NT2/D1 (cell line): ENCODE results near the gene IGHMBP2.

Experiments used
- DNase-seq: peaks from one replicate; pipeline ENCODE4 v3.0.0-alpha.2; 2011; ENCODE audit warnings: low read depth, low spot score
- H3K27me3 ChIP-seq: 2 replicates; pipeline ENCODE4 v1.6.0; 2011; ENCODE audit warnings: mild to moderate bottlenecking; ENCODE audit not compliant: insufficient read length, insufficient read depth
- H3K36me3 ChIP-seq: 2 replicates; pipeline ENCODE4 v1.6.1; 2011; ENCODE audit warnings: mild to moderate bottlenecking, low read length, mixed read lengths; ENCODE audit not compliant: insufficient read depth, insufficient read length
- H3K4me1 ChIP-seq: 2 replicates; pipeline ENCODE4 v1.5.1; 2011; ENCODE audit not compliant: insufficient read depth, insufficient read length
- H3K4me3 ChIP-seq: 2 replicates; pipeline ENCODE4 v1.5.1; 2011; ENCODE audit warnings: low read depth; ENCODE audit not compliant: insufficient read length
- H3K9ac ChIP-seq: 2 replicates; pipeline ENCODE4 v1.6.0; 2011; ENCODE audit warnings: low read depth; ENCODE audit not compliant: insufficient read length
- H3K9me3 ChIP-seq: 2 replicates; pipeline ENCODE4 v1.5.1; 2011; ENCODE audit warnings: mild to moderate bottlenecking, low read length; ENCODE audit not compliant: insufficient read depth
- SUZ12 ChIP-seq: IDR thresholded peaks from 2 replicates; pipeline ENCODE4 v1.6.1; 2011; ENCODE audit not compliant: insufficient read length, insufficient read depth; ENCODE audit errors: extremely low read depth
- YY1 ChIP-seq: IDR thresholded peaks from 2 replicates; pipeline ENCODE4 v1.6.1; 2011; ENCODE audit not compliant: insufficient read length, insufficient read depth
- ZNF274 ChIP-seq: IDR thresholded peaks from 2 replicates; pipeline ENCODE4 v1.6.1; 2011; ENCODE audit warnings: mild to moderate bottlenecking, low read depth, low read length

Gene IGHMBP2

GRCh38 chr11:68955607-68955958 lies 51.9 kb downstream of the IGHMBP2 start:
- H3K4me3 ChIP-seq: no peak overlapping the region
- H3K27me3 ChIP-seq: no peaks in the 10 kb centered on the region
- H3K9ac ChIP-seq: no peak overlapping the region
- H3K36me3 ChIP-seq: no peaks in the 10 kb centered on the region
- peaks cover 3% of the 10 kb centered on the region for H3K4me1 ChIP-seq
- no peak for DNase-seq
- H3K9me3 ChIP-seq: no peaks in the 10 kb centered on the region
- no peak for TF ChIP-seq ZNF274
- TF ChIP-seq YY1: no peak
- TF ChIP-seq SUZ12: no peak

GRCh38 chr11:68956142-68956541 lies 52.5 kb downstream of the IGHMBP2 start:
- no peak for DNase-seq
- Histone ChIP-seq H3K4me1 (peaks cover under 1% of the 10 kb centered on the region), H3K4me3 (no peak overlapping the region), H3K9me3 (no peaks in the 10 kb centered on the region), H3K36me3 (no peaks in the 10 kb centered on the region), H3K9ac (no peak overlapping the region), H3K27me3 (no peaks in the 10 kb centered on the region)
- TF ChIP-seq YY1: no peak
- no peak for TF ChIP-seq SUZ12
- TF ChIP-seq ZNF274: no peak

GRCh38 chr11:68956547-68957254 lies 53.0 kb downstream of the IGHMBP2 start:
- Histone ChIP-seq H3K4me1 (no peaks in the 10 kb centered on the region), H3K9me3 (no peaks in the 10 kb centered on the region), H3K9ac (no peak overlapping the region), H3K4me3 (no peak overlapping the region), H3K27me3 (no peaks in the 10 kb centered on the region), H3K36me3 (no peaks in the 10 kb centered on the region)
- DNase-seq: no peak
- TF ChIP-seq SUZ12 (no peak), YY1 (no peak), ZNF274 (no peak)

- Histone ChIP-seq H3K27me3 (no peaks in the 10 kb centered on the region), H3K9me3 (no peaks in the 10 kb centered on the region), H3K4me1 (no peaks in the 10 kb centered on the region), H3K9ac (no peak overlapping the region), H3K36me3 (no peaks in the 10 kb centered on the region), H3K4me3 (no peak overlapping the region)
- TF ChIP-seq YY1 (no peak), SUZ12 (no peak), ZNF274 (no peak)
- no peak for DNase-seq
Observed at GRCh38 chr11:68958211-68958610, 54.5 kb downstream of the IGHMBP2 start.

- H3K4me1 ChIP-seq: no peaks in the 10 kb centered on the region
- H3K9me3 ChIP-seq: peaks cover 8% of the 10 kb centered on the region; the same call in 1 of the 2 replicates
- TF ChIP-seq SUZ12 (no peak), YY1 (no peak), ZNF274 (no peak)
- no peak overlapping the region for H3K9ac ChIP-seq
- H3K4me3 ChIP-seq: no peak overlapping the region
- no peaks in the 10 kb centered on the region for H3K27me3 ChIP-seq
- DNase-seq: no peak
- H3K36me3 ChIP-seq: no peaks in the 10 kb centered on the region
Observed at GRCh38 chr11:68959465-68960293, 56.0 kb downstream of the IGHMBP2 start.

GRCh38 chr11:68960294-68961071 lies 56.8 kb downstream of the IGHMBP2 start:
- H3K4me3 ChIP-seq: no peak overlapping the region
- no peak for TF ChIP-seq YY1
- TF ChIP-seq ZNF274: no peak
- TF ChIP-seq SUZ12: no peak
- peaks cover 8% of the 10 kb centered on the region; the same call in 1 of the 2 replicates for H3K9me3 ChIP-seq
- H3K36me3 ChIP-seq: no peaks in the 10 kb centered on the region
- H3K9ac ChIP-seq: no peak overlapping the region
- DNase-seq: no peak
- no peaks in the 10 kb centered on the region for H3K4me1 ChIP-seq
- no peaks in the 10 kb centered on the region for H3K27me3 ChIP-seq
